CD4-positive, CD25-positive, alpha-beta regulatory T cell (primary cell): ENCODE results near the gene C10orf53. TPM values are rescaled to one million over a fixed set of nuclear protein-coding genes. Genes with fewer than 3 reads are reported as not detected.

ENCODE experiments used
- ATAC-seq, 2 donors: fragments of 150-1000 bp; cut with Tn5 transposase; one replicate each; pipeline ENCODE4 v1.10.0; 2021; ENCODE audit warnings: low read depth in 2 of 2, moderate number of reproducible peaks in 2 of 2, moderate library complexity in 1 of 2
- DNase-seq, 3 donors: peaks; one replicate each; pipeline versions ENCODE4 v3.0.0 to v3.0.0-alpha.2; 2012 to 2022; ENCODE audit warnings: mixed read lengths in 1 of 3
- H3K27ac ChIP-seq: one replicate; pipeline ENCODE4 v1.7.0; 2013; ENCODE audit warnings: mild to moderate bottlenecking, low read length; ENCODE audit not compliant: insufficient read depth, poor library complexity, severe bottlenecking
- H3K27me3 ChIP-seq: one replicate; pipeline ENCODE4 v1.7.0; 2013; ENCODE audit warnings: low read length; ENCODE audit not compliant: control insufficient read depth, insufficient read depth
- H3K36me3 ChIP-seq: one replicate; pipeline ENCODE4 v1.7.0; 2013; ENCODE audit warnings: mild to moderate bottlenecking, low read length, moderate library complexity; ENCODE audit not compliant: control insufficient read depth, insufficient read depth
- H3K4me1 ChIP-seq: 2 replicates; pipeline ENCODE4 v1.7.0; 2013; ENCODE audit warnings: mild to moderate bottlenecking, low read length; ENCODE audit not compliant: insufficient read depth, control insufficient read depth, poor library complexity, severe bottlenecking
- H3K4me3 ChIP-seq: one replicate; pipeline ENCODE4 v1.7.0; 2013; ENCODE audit warnings: low read depth, mild to moderate bottlenecking, low read length, moderate library complexity
- H3K9me3 ChIP-seq, 2 experiments: 1 replicate in 1 of 2; 2 replicates in 1 of 2; pipeline ENCODE4 v1.7.0; 2013; ENCODE audit warnings: low read length in 2 of 2, mild to moderate bottlenecking in 1 of 2, moderate library complexity in 1 of 2; ENCODE audit not compliant: control insufficient read depth in 2 of 2
- H3K27ac Mint-ChIP-seq, 3 donors: one replicate each; pipeline ENCODE4 v1.8.0; 2020 to 2022; ENCODE audit warnings: mild to moderate bottlenecking in 3 of 3, mixed read lengths in 3 of 3, moderate library complexity in 2 of 3
- H3K27me3 Mint-ChIP-seq: one replicate; pipeline ENCODE4 v1.8.0; 2022; ENCODE audit warnings: mild to moderate bottlenecking, mixed read lengths
- H3K36me3 Mint-ChIP-seq: one replicate; pipeline ENCODE4 v1.8.0; 2020; ENCODE audit warnings: mixed read lengths
- H3K4me1 Mint-ChIP-seq, 4 donors: one replicate each; pipeline ENCODE4 v1.8.0; 2020 to 2022; ENCODE audit warnings: mixed read lengths in 4 of 4, mild to moderate bottlenecking in 1 of 4
- H3K4me3 Mint-ChIP-seq, 4 donors: one replicate each; pipeline ENCODE4 v1.8.0; 2020 to 2022; ENCODE audit warnings: mild to moderate bottlenecking in 4 of 4, mixed read lengths in 4 of 4, moderate library complexity in 3 of 4
- H3K9me3 Mint-ChIP-seq, 7 donors: one replicate each; pipeline ENCODE4 v1.8.0; 2020 to 2022; ENCODE audit warnings: mixed read lengths in 7 of 7, mild to moderate bottlenecking in 3 of 7, moderate library complexity in 2 of 7
- polyA plus RNA-seq, 4 donors: library from polyadenylated mRNA; unstranded; fragments of 300-500 nt; fragmentation: Illumina TruSeq; gene quantifications; one replicate each; pipeline ENCODE4 v1.2.3, GENCODE V29; 2021
- total RNA-seq: library from RNA; stranded (reverse); gene quantifications from one replicate; pipeline ENCODE4 v1.2.3, GENCODE V29; 2022

C10orf53 gene
- total and polyA plus RNA-seq, 5 donors from 2014 or later: not detected

- Mint-ChIP-seq H3K9me3 (no peaks in the 10 kb centered on the region), H3K27me3 (no peaks in the 10 kb centered on the region), H3K4me1 (no peaks in the 10 kb centered on the region), H3K36me3 (no peaks in the 10 kb centered on the region), H3K27ac (no peak overlapping the region), H3K4me3 (no peak overlapping the region)
- H3K27ac ChIP-seq: no peak overlapping the region
- no peak for ATAC-seq
- H3K4me3 ChIP-seq: no peak overlapping the region
- H3K4me1 ChIP-seq: no peaks in the 10 kb centered on the region
- no peaks in the 10 kb centered on the region for H3K27me3 ChIP-seq
- DNase-seq: no peak
- H3K36me3 ChIP-seq: no peaks in the 10 kb centered on the region
- H3K9me3 ChIP-seq: no peaks in the 10 kb centered on the region
These were observed 35.3 kb upstream of the C10orf53 start for GRCh38 chr10:49644035-49644646.

- Mint-ChIP-seq H3K27ac (no peak overlapping the region), H3K4me1 (no peaks in the 10 kb centered on the region), H3K36me3 (no peaks in the 10 kb centered on the region), H3K4me3 (no peak overlapping the region), H3K9me3 (no peaks in the 10 kb centered on the region), H3K27me3 (peaks cover 3% of the 10 kb centered on the region)
- H3K27me3 ChIP-seq: no peaks in the 10 kb centered on the region
- no peak for ATAC-seq
- H3K4me1 ChIP-seq: no peaks in the 10 kb centered on the region
- no peaks in the 10 kb centered on the region for H3K9me3 ChIP-seq
- no peaks in the 10 kb centered on the region for H3K36me3 ChIP-seq
- no peak for DNase-seq
- H3K27ac ChIP-seq: no peak overlapping the region
- H3K4me3 ChIP-seq: no peak overlapping the region
These were observed 34.0 kb upstream of the C10orf53 start for GRCh38 chr10:49645417-49645816.

- Histone ChIP-seq H3K4me1 (no peaks in the 10 kb centered on the region), H3K4me3 (no peak overlapping the region), H3K36me3 (no peaks in the 10 kb centered on the region), H3K27ac (no peak overlapping the region), H3K9me3 (no peaks in the 10 kb centered on the region), H3K27me3 (no peaks in the 10 kb centered on the region)
- Mint-ChIP-seq H3K9me3 (no peaks in the 10 kb centered on the region), H3K4me3 (no peak overlapping the region), H3K27ac (no peak overlapping the region), H3K27me3 (peaks cover 4% of the 10 kb centered on the region), H3K36me3 (no peaks in the 10 kb centered on the region), H3K4me1 (no peaks in the 10 kb centered on the region)
- DNase-seq (no peak), ATAC-seq (no peak)
These were observed 33.3 kb upstream of the C10orf53 start for GRCh38 chr10:49645871-49646870.

GRCh38 chr10:49647554-49647953 is 31.9 kb upstream of the C10orf53 start:
- H3K9me3 Mint-ChIP-seq: no peaks in the 10 kb centered on the region
- peaks cover 4% of the 10 kb centered on the region for H3K27me3 Mint-ChIP-seq

GRCh38 chr10:49647985-49648795 is 31.3 kb upstream of the C10orf53 start:
- Mint-ChIP-seq H3K4me1 (peaks cover 0 to 3% (median 0%) of the 10 kb centered on the region in 4 donors), H3K36me3 (no peaks in the 10 kb centered on the region), H3K4me3 (no peak overlapping the region), H3K27me3 (peaks cover 4% of the 10 kb centered on the region), H3K27ac (no peak overlapping the region), H3K9me3 (peaks cover 0 to 2% (median 0%) of the 10 kb centered on the region in 7 donors)
- no peaks in the 10 kb centered on the region for H3K4me1 ChIP-seq
- no peaks in the 10 kb centered on the region for H3K36me3 ChIP-seq
- H3K27ac ChIP-seq: no peak overlapping the region
- no peak overlapping the region for H3K4me3 ChIP-seq
- DNase-seq (no peak), ATAC-seq (no peak)
- H3K27me3 ChIP-seq: no peaks in the 10 kb centered on the region
- H3K9me3 ChIP-seq: no peaks in the 10 kb centered on the region

More at GRCh38 chr10:49647554-49647953, 31.9 kb upstream of the C10orf53 start:
- no peaks in the 10 kb centered on the region for H3K9me3 ChIP-seq
- Mint-ChIP-seq H3K4me3 (no peak overlapping the region), H3K4me1 (no peaks in the 10 kb centered on the region), H3K27ac (no peak overlapping the region), H3K36me3 (no peaks in the 10 kb centered on the region)
- H3K4me3 ChIP-seq: no peak overlapping the region
- no peak for ATAC-seq
- H3K27me3 ChIP-seq: no peaks in the 10 kb centered on the region
- no peak overlapping the region for H3K27ac ChIP-seq
- H3K36me3 ChIP-seq: no peaks in the 10 kb centered on the region
- no peak for DNase-seq
- no peaks in the 10 kb centered on the region for H3K4me1 ChIP-seq

GRCh38 chr10:49649294-49649693 is 30.2 kb upstream of the C10orf53 start:
- H3K9me3 ChIP-seq: no peaks in the 10 kb centered on the region
- no peaks in the 10 kb centered on the region for H3K4me1 ChIP-seq
- Mint-ChIP-seq H3K4me3 (no peak overlapping the region), H3K27ac (no peak overlapping the region), H3K4me1 (peaks cover 0 to 3% (median 0%) of the 10 kb centered on the region in 4 donors), H3K27me3 (peaks cover 4% of the 10 kb centered on the region), H3K9me3 (peaks cover 0 to 2% (median 0%) of the 10 kb centered on the region in 7 donors), H3K36me3 (no peaks in the 10 kb centered on the region)
- ATAC-seq: no peak
- H3K27ac ChIP-seq: no peak overlapping the region
- no peak overlapping the region for H3K4me3 ChIP-seq
- peak in 1 of 3 donors; percentile 52 for DNase-seq
- H3K27me3 ChIP-seq: no peaks in the 10 kb centered on the region
- H3K36me3 ChIP-seq: no peaks in the 10 kb centered on the region

- Mint-ChIP-seq H3K9me3 (peaks cover 0 to 2% (median 0%) of the 10 kb centered on the region in 7 donors), H3K27me3 (peaks cover 4% of the 10 kb centered on the region), H3K27ac (peak overlapping the region in 1 of 3 donors; percentile 51), H3K4me1 (peaks cover 0 to 3% (median 0%) of the 10 kb centered on the region in 4 donors), H3K36me3 (no peaks in the 10 kb centered on the region), H3K4me3 (no peak overlapping the region)
- H3K4me1 ChIP-seq: no peaks in the 10 kb centered on the region
- H3K27ac ChIP-seq: no peak overlapping the region
- H3K36me3 ChIP-seq: no peaks in the 10 kb centered on the region
- H3K27me3 ChIP-seq: no peaks in the 10 kb centered on the region
- ATAC-seq (no peak), DNase-seq (no peak)
- no peaks in the 10 kb centered on the region for H3K9me3 ChIP-seq
- no peak overlapping the region for H3K4me3 ChIP-seq
These were observed 29.3 kb upstream of the C10orf53 start for GRCh38 chr10:49649936-49650723.
